Measurements from ENCODE around the gene KLHL29.

- TF ChIP-seq, protein P1, sequence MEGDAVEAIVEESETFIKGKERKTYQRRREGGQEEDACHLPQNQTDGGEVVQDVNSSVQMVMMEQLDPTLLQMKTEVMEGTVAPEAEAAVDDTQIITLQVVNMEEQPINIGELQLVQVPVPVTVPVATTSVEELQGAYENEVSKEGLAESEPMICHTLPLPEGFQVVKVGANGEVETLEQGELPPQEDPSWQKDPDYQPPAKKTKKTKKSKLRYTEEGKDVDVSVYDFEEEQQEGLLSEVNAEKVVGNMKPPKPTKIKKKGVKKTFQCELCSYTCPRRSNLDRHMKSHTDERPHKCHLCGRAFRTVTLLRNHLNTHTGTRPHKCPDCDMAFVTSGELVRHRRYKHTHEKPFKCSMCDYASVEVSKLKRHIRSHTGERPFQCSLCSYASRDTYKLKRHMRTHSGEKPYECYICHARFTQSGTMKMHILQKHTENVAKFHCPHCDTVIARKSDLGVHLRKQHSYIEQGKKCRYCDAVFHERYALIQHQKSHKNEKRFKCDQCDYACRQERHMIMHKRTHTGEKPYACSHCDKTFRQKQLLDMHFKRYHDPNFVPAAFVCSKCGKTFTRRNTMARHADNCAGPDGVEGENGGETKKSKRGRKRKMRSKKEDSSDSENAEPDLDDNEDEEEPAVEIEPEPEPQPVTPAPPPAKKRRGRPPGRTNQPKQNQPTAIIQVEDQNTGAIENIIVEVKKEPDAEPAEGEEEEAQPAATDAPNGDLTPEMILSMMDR (IDR thresholded peaks at IDR 0.05): no peak
- TF ChIP-seq REST (IDR thresholded peaks at IDR 0.05; ENCODE audit: low read depth, low read length) (no peak), YY1 (IDR thresholded peaks at IDR 0.05; ENCODE audit: low read depth) (no peak), RXRA (IDR thresholded peaks at IDR 0.05; ENCODE audit: borderline replicate concordance, low read depth) (no peak), POLR2AphosphoS5 (IDR thresholded peaks at IDR 0.05; ENCODE audit: low read depth, low read length) (no peak), NFIC (IDR thresholded peaks at IDR 0.05; ENCODE audit: borderline replicate concordance) (no peak)
- TF ChIP-seq, protein P2, sequence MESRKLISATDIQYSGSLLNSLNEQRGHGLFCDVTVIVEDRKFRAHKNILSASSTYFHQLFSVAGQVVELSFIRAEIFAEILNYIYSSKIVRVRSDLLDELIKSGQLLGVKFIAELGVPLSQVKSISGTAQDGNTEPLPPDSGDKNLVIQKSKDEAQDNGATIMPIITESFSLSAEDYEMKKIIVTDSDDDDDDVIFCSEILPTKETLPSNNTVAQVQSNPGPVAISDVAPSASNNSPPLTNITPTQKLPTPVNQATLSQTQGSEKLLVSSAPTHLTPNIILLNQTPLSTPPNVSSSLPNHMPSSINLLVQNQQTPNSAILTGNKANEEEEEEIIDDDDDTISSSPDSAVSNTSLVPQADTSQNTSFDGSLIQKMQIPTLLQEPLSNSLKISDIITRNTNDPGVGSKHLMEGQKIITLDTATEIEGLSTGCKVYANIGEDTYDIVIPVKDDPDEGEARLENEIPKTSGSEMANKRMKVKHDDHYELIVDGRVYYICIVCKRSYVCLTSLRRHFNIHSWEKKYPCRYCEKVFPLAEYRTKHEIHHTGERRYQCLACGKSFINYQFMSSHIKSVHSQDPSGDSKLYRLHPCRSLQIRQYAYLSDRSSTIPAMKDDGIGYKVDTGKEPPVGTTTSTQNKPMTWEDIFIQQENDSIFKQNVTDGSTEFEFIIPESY (IDR thresholded peaks at IDR 0.05; ENCODE audit: borderline replicate concordance, low read depth): no peak
- TF ChIP-seq, protein P3, sequence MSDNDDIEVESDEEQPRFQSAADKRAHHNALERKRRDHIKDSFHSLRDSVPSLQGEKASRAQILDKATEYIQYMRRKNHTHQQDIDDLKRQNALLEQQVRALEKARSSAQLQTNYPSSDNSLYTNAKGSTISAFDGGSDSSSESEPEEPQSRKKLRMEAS (IDR thresholded peaks at IDR 0.05; ENCODE audit: low read depth): no peak
Measured at GRCh38 chr2:23640711-23641110, 255.7 kb downstream of the KLHL29 start.

Data from SK-N-SH (cell line).